HUES48 (cell line): ENCODE results near the gene ADD3.

Experiments used
- H3K27ac ChIP-seq: one replicate; pipeline ENCODE4 v1.7.0; 2013; ENCODE audit warnings: low read depth, low read length, inconsistent platforms
- H3K27me3 ChIP-seq: 2 replicates; pipeline ENCODE4 v1.6.1; 2013; ENCODE audit warnings: mild to moderate bottlenecking, low read length; ENCODE audit not compliant: control insufficient read depth, insufficient read depth
- H3K36me3 ChIP-seq: 2 replicates; pipeline ENCODE4 v1.6.1; 2013; ENCODE audit warnings: low read length; ENCODE audit not compliant: control insufficient read depth, insufficient read depth
- H3K4me1 ChIP-seq: 2 replicates; pipeline ENCODE4 v1.6.1; 2013; ENCODE audit warnings: mild to moderate bottlenecking, low read length; ENCODE audit not compliant: control insufficient read depth, insufficient read depth
- H3K4me3 ChIP-seq: 2 replicates; pipeline ENCODE4 v1.5.1; 2013; ENCODE audit warnings: mild to moderate bottlenecking, low read depth, low read length
- H3K9ac ChIP-seq: 2 replicates; pipeline ENCODE4 v1.6.1; 2013; ENCODE audit warnings: mild to moderate bottlenecking, low read depth, low read length, moderate library complexity
- H3K9me3 ChIP-seq: 2 replicates; pipeline ENCODE4 v1.6.1; 2013; ENCODE audit warnings: low read length; ENCODE audit not compliant: control insufficient read depth, insufficient read depth

Gene ADD3

DNA sequence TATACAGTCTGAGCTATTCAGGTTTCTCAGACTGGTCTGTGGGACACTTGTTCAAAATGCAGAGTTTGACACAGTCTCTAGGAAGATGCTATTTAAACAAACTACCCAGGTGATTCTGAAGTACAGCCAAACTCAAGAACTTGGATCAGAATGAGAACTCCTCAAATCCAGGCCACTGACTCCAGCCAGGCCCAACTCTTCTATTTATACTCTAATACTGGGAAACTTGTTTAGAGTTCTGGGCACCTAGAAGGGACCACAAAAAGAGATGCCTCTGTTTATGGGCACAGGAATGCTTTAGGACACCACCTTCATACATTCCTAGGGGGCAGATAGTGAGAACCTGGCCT lies 40.1 kb upstream of the ADD3 start:
- Histone ChIP-seq H3K9ac (no peak overlapping the region), H3K36me3 (no peaks in the 10 kb centered on the region), H3K27me3 (no peaks in the 10 kb centered on the region), H3K9me3 (no peaks in the 10 kb centered on the region), H3K4me3 (no peak overlapping the region), H3K4me1 (peaks cover 17% of the 10 kb centered on the region), H3K27ac (no peak overlapping the region)

DNA sequence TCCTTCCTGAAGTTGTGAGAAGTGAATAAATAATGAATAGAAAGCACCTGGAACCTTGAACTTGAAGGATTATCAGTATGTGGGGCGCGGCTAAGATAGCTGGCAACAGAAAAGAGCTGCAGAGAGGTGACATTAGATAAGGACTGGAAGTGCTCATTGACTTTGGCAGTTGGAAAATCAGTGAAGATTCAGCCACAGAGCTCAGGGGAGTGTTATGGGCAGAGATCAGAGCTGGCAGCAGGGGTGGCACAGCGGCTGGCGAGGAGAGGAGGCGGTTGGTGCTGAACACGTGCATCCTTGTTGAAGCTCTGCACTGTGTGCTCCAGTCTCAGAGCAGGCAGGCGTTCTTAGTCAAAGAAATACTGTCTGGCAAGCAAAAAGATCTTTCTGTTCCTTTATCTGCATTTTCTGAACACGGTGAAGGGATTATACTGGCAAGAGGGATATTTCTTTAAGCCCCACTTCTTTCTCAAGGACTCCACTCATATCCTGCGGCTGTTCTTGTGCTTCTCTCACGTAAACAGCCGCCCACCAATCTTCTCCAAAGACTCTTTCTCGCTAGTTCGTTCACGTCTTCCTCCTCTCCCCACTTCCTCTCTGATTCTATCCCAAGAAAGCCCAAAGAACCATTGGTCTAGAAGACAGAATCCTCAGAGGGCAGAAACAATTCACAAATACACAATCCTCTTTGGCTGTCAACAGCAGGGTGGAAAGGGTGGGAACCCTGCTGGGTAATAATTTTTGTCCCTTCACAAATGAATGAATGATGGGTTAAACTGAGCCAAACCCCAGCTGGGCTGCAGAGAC lies 38.6 kb upstream of the ADD3 start:
- H3K27me3 ChIP-seq: no peaks in the 10 kb centered on the region
- no peaks in the 10 kb centered on the region for H3K36me3 ChIP-seq
- H3K4me3 ChIP-seq: no peak overlapping the region
- no peak overlapping the region for H3K9ac ChIP-seq
- no peak overlapping the region for H3K27ac ChIP-seq
- no peaks in the 10 kb centered on the region for H3K9me3 ChIP-seq
- H3K4me1 ChIP-seq: peaks cover 17% of the 10 kb centered on the region

DNA sequence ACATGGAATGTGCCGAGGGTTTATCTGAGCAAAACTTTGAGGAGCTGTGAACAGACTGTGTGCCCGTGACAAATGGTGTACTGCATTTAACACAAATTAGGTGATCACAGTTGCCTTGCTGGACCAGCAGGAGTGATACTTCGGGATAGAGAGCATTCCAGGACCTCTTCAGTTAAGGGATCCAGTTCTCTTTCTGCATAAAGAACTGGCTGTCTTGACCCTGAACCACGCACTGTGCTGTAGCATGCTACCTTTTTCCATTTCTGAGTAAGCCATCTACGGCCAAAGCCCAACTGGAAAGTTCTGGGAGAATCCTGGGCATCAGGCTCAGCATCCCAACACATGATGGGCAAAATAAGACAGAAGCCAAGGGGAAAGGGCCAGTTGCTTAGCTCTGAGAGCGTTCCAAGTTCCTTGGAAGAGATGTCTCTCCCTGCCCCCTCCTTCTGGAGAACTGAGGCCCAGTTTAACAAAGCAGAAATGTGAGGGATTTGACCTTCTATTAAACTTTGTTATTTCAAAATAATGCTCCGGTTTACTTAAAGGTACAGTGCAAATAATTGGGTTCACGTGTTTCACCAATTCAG lies 37.9 kb upstream of the ADD3 start:
- no peaks in the 10 kb centered on the region for H3K36me3 ChIP-seq
- no peak overlapping the region for H3K27ac ChIP-seq
- peaks cover 17% of the 10 kb centered on the region for H3K4me1 ChIP-seq
- no peaks in the 10 kb centered on the region for H3K27me3 ChIP-seq
- H3K9ac ChIP-seq: no peak overlapping the region
- no peaks in the 10 kb centered on the region for H3K9me3 ChIP-seq
- no peak overlapping the region for H3K4me3 ChIP-seq

DNA sequence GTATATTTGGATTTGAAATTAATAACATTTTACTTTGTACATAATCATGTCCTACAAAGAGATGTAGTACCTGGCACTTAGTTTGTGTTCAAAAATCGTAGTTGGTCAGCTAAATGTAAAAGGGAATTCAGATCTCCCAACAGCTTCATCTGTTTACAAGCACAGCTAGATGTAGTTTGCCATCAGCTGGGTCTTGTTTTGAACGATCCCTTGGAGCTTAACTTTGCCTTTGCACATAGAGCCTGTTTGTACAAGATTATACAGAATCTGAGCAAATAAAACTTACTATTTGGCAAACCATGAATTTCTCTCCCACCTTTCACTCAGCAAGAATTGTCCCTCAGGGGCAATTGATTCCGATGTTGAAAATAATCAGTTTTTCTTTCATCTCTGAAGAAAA lies 36.1 kb upstream of the ADD3 start:
- Histone ChIP-seq H3K27me3 (no peaks in the 10 kb centered on the region), H3K4me3 (no peak overlapping the region), H3K4me1 (peaks cover 19% of the 10 kb centered on the region), H3K36me3 (no peaks in the 10 kb centered on the region), H3K9ac (no peak overlapping the region), H3K9me3 (no peaks in the 10 kb centered on the region), H3K27ac (no peak overlapping the region)

- H3K4me1 ChIP-seq: peaks cover 11% of the 10 kb centered on the region
- H3K4me3 ChIP-seq: no peak overlapping the region
- no peaks in the 10 kb centered on the region for H3K9me3 ChIP-seq
- no peaks in the 10 kb centered on the region for H3K36me3 ChIP-seq
- no peaks in the 10 kb centered on the region for H3K27me3 ChIP-seq
- no peak overlapping the region for H3K9ac ChIP-seq
- H3K27ac ChIP-seq: no peak overlapping the region
Measured at GRCh38 chr10:109972372-109973001, 35.3 kb upstream of the ADD3 start.

DNA sequence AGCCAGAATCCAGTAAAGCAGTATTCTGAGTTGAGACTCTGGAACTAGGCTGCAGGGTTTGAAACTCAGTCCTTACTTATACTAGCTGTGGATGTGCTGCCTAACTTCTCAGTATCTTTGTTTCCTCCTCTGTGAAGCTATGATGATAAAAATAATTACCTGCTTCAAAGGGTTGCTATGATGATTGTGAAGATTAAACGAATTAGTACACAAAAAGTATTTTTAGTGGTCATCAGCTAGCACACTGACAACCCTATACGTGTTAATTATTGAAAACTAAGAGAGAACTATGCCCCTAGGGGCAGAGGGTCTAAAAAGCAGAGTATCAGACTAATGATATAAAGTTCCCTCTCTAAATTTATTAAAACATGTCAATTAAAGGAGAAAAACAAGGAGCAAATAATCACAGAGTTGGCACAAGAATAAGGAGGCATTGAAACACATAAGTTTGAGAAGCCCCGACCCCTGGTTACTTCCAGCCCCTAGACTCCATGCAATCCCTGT lies 34.4 kb upstream of the ADD3 start:
- Histone ChIP-seq H3K9me3 (no peaks in the 10 kb centered on the region), H3K4me3 (no peak overlapping the region), H3K36me3 (no peaks in the 10 kb centered on the region), H3K27ac (no peak overlapping the region), H3K4me1 (peaks cover 6% of the 10 kb centered on the region; the same call in 1 of the 2 replicates), H3K9ac (no peak overlapping the region), H3K27me3 (no peaks in the 10 kb centered on the region)

- Histone ChIP-seq H3K27me3 (no peaks in the 10 kb centered on the region), H3K4me1 (peaks cover 10% of the 10 kb centered on the region), H3K36me3 (no peaks in the 10 kb centered on the region), H3K4me3 (no peak overlapping the region), H3K9me3 (no peaks in the 10 kb centered on the region), H3K27ac (no peak overlapping the region), H3K9ac (no peak overlapping the region)
Measured at GRCh38 chr10:109974504-109975191, 33.1 kb upstream of the ADD3 start.

DNA sequence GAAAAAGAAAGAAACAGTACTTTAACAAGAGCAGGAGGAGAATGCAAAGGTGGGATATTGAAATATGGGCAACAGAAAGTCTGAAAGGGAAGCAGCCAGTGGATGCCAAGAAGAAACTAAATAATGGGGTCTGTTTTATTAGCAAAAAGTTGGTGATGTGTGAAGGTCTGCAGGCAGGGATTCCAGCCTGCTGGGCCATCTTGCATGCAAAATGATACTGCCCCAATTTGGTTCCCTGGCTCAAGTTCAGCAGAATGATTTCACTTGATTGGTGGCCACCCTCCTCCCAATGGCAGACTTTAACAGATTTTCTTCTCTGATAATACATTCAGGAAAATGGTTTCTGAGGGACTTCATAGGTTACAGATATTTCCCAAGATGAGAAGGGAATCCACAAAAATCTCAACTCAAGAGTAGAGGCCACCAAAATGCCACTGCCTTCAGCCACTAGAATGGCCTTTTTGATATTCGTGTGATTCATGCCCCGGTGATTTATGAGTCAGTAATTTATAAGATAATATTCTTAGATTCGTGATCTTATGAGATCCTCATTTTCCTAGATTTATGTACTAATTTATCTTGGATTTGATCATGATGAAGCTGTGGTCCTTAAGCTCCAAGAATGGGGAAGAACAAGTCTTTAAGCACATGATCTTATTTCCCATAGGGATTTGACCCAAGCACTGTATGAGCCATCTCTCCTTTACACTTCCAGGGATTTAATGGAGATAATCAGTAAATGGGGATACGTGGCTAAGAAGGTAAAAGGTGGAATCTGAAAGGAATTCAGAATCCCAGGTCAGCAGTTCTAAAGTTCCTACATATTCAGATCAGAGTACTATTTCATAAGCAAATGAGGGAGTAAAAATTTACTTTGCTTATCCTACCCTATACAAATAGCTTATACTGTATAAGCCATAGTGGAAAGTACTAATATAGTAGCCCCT lies 32.3 kb upstream of the ADD3 start:
- H3K9me3 ChIP-seq: no peaks in the 10 kb centered on the region
- H3K4me3 ChIP-seq: no peak overlapping the region
- no peak overlapping the region for H3K27ac ChIP-seq
- no peaks in the 10 kb centered on the region for H3K27me3 ChIP-seq
- H3K36me3 ChIP-seq: no peaks in the 10 kb centered on the region
- no peak overlapping the region for H3K9ac ChIP-seq
- peaks cover 10% of the 10 kb centered on the region for H3K4me1 ChIP-seq

- Histone ChIP-seq H3K36me3 (no peaks in the 10 kb centered on the region), H3K9ac (no peak overlapping the region), H3K4me3 (no peak overlapping the region), H3K4me1 (peaks cover 10% of the 10 kb centered on the region), H3K27ac (no peak overlapping the region), H3K27me3 (no peaks in the 10 kb centered on the region), H3K9me3 (no peaks in the 10 kb centered on the region)
Measured at GRCh38 chr10:109976681-109977080, 31.1 kb upstream of the ADD3 start.

- Histone ChIP-seq H3K9ac (no peak overlapping the region), H3K36me3 (no peaks in the 10 kb centered on the region), H3K27me3 (no peaks in the 10 kb centered on the region), H3K9me3 (no peaks in the 10 kb centered on the region), H3K4me1 (peaks cover 10% of the 10 kb centered on the region), H3K27ac (peak overlapping the region; percentile 56), H3K4me3 (no peak overlapping the region)
Measured at GRCh38 chr10:109977382-109977806, 30.4 kb upstream of the ADD3 start.
